Measurements from ENCODE around the gene SPIRE2. TPM values are rescaled to one million over a fixed set of nuclear protein-coding genes. Genes with fewer than 3 reads are reported as not detected.

SPIRE2 gene
- total and polyA plus RNA-seq, 2 donors (not counting 1 experiment from before 2014, with no cell fraction given), result 0.98 to 2.0 TPM

DNA sequence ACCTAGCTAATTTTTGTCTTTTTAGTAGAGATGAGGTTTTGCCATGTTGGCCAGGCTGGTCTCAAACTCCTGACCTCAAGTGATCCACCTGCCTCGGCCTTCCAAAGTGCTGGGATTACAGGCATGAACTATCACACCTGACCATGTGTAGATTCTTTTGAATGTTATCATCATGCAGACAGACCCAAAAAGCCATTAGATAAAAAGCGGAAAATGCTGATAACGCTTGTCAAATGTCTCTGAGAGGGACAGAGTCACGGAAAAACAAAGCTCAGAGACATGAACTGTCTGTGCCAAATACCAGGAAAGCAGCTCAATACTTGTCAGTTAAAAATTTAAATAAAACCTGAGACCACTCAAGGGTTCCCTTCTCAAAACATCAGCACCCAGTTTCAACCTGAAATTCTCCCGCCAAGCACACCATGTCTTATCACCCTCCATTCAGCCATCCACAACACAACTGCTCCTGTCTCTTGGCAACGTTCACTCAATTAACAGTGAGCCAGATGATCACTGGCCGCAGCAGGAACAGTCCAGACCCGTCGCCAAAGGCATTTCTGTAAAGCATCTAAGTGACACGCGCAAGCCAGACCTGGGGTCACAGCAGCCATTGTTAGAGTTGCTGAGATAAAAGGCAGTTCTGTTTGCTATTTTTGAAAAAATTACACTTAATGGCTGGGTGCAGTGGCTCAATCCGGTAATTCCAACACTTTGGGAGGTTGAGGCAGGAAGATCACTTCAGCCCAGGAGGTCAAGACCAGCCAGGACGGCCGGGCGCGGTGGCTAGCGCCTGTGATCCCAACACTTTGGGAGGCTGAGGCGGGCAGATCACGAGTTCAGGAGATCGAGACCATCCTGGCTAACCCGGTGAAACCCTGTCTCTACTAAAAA is 41.6 kb upstream of the SPIRE2 start:
- Mint-ChIP-seq H3K4me1 (no peaks in the 10 kb centered on the region), H3K4me3 (no peak overlapping the region), H3K9me3 (ENCODE audit: insufficient read depth) (no peaks in the 10 kb centered on the region), H3K27me3 (no peaks in the 10 kb centered on the region), H3K27ac (no peak overlapping the region)
- no peak for ATAC-seq (ENCODE audit: low read depth)
- ChIA-PET CTCF (interaction anchor here (1.4 to 10.6 kb wide), 3 partner anchors 11 to 81 kb away, joined by 3 to 171 read pairs (median 5); no protein-coding TSS in a partner anchor), POLR2A (no interaction called here)
- no peak overlapping the region for H3K27ac ChIP-seq (ENCODE audit: low read length in 2 of 2)
- no peak overlapping the region for H3K4me2 ChIP-seq (replicated peaks; ENCODE audit: low read depth, low read length, poor library complexity, severe bottlenecking)
- H2AFZ ChIP-seq (ENCODE audit: insufficient read depth, low read depth, low read length, poor library complexity, severe bottlenecking), result no peak overlapping the region
- TF ChIP-seq, protein P1, sequence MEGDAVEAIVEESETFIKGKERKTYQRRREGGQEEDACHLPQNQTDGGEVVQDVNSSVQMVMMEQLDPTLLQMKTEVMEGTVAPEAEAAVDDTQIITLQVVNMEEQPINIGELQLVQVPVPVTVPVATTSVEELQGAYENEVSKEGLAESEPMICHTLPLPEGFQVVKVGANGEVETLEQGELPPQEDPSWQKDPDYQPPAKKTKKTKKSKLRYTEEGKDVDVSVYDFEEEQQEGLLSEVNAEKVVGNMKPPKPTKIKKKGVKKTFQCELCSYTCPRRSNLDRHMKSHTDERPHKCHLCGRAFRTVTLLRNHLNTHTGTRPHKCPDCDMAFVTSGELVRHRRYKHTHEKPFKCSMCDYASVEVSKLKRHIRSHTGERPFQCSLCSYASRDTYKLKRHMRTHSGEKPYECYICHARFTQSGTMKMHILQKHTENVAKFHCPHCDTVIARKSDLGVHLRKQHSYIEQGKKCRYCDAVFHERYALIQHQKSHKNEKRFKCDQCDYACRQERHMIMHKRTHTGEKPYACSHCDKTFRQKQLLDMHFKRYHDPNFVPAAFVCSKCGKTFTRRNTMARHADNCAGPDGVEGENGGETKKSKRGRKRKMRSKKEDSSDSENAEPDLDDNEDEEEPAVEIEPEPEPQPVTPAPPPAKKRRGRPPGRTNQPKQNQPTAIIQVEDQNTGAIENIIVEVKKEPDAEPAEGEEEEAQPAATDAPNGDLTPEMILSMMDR (IDR thresholded peaks at IDR 0.05), result no peak
- intact Hi-C loops (cut with micrococcal nuclease), result no loop called here
- H3K79me2 ChIP-seq (ENCODE audit: control insufficient read depth, insufficient read depth, low read length), result no peaks in the 10 kb centered on the region
- H4K20me1 ChIP-seq (ENCODE audit: control insufficient read depth, insufficient read depth, low read length, poor library complexity, severe bottlenecking), result no peaks in the 10 kb centered on the region
- no peak for DNase-seq
- over 99% methylated on average over 18 of the region's 21 CpGs for WGBS (ENCODE audit: insufficient coverage)
- H3K4me1 ChIP-seq (ENCODE audit: control insufficient read depth in 2 of 2, insufficient read depth in 2 of 2, low read length in 2 of 2), result no peaks in the 10 kb centered on the region
- H3K9ac ChIP-seq (ENCODE audit: low read length), result no peak overlapping the region
- no peak overlapping the region for H3K4me3 ChIP-seq (ENCODE audit: control extremely low read depth in 1 of 5, extremely low read depth in 1 of 5, insufficient read depth in 1 of 5, low read depth in 2 of 5, low read length in 4 of 5)
- no peaks in the 10 kb centered on the region for H3K36me3 ChIP-seq (replicated peaks in 1 of 2; ENCODE audit: control extremely low read depth in 1 of 2, control insufficient read depth in 1 of 2, extremely low read depth in 1 of 2, insufficient read depth in 2 of 2, low read length in 1 of 2)
- H3K27me3 ChIP-seq (replicated peaks in 1 of 4; ENCODE audit: control extremely low read depth in 1 of 4, control insufficient read depth in 3 of 4, insufficient read depth in 4 of 4, low read length in 3 of 4), result no peaks in the 10 kb centered on the region
- no peaks in the 10 kb centered on the region for H3K9me3 ChIP-seq (ENCODE audit: control extremely low read depth in 1 of 3, control insufficient read depth in 2 of 3, insufficient read depth in 1 of 3, low read length in 2 of 3)

GRCh38 chr16:89787365-89787805 is 40.9 kb upstream of the SPIRE2 start:
- CTCF ChIA-PET, result interaction anchor here (1.7 to 10.6 kb wide), 2 partner anchors 11 to 82 kb away, joined by 5 to 171 read pairs; no protein-coding TSS in a partner anchor
- Histone ChIP-seq H2AFZ (ENCODE audit: insufficient read depth, low read depth, low read length, poor library complexity, severe bottlenecking) (no peak overlapping the region), H3K9me3 (ENCODE audit: control extremely low read depth in 1 of 3, control insufficient read depth in 2 of 3, insufficient read depth in 1 of 3, low read length in 2 of 3) (no peaks in the 10 kb centered on the region), H3K79me2 (ENCODE audit: control insufficient read depth, insufficient read depth, low read length) (no peaks in the 10 kb centered on the region), H3K4me1 (ENCODE audit: control insufficient read depth in 2 of 2, insufficient read depth in 2 of 2, low read length in 2 of 2) (no peaks in the 10 kb centered on the region), H3K27ac (ENCODE audit: low read length in 2 of 2) (no peak overlapping the region), H3K27me3 (replicated peaks in 1 of 4; ENCODE audit: control extremely low read depth in 1 of 4, control insufficient read depth in 3 of 4, insufficient read depth in 4 of 4, low read length in 3 of 4) (no peaks in the 10 kb centered on the region), H3K4me2 (replicated peaks; ENCODE audit: low read depth, low read length, poor library complexity, severe bottlenecking) (no peak overlapping the region), H3K36me3 (replicated peaks in 1 of 2; ENCODE audit: control extremely low read depth in 1 of 2, control insufficient read depth in 1 of 2, extremely low read depth in 1 of 2, insufficient read depth in 2 of 2, low read length in 1 of 2) (no peaks in the 10 kb centered on the region), H3K9ac (ENCODE audit: low read length) (no peak overlapping the region), H4K20me1 (ENCODE audit: control insufficient read depth, insufficient read depth, low read length, poor library complexity, severe bottlenecking) (no peaks in the 10 kb centered on the region), H3K4me3 (ENCODE audit: control extremely low read depth in 1 of 5, extremely low read depth in 1 of 5, insufficient read depth in 1 of 5, low read depth in 2 of 5, low read length in 4 of 5) (no peak overlapping the region)
- Mint-ChIP-seq H3K9me3 (ENCODE audit: insufficient read depth) (no peaks in the 10 kb centered on the region), H3K4me3 (no peak overlapping the region), H3K27ac (no peak overlapping the region), H3K4me1 (no peaks in the 10 kb centered on the region), H3K27me3 (no peaks in the 10 kb centered on the region)
- DNase-seq, result no peak
- 100% methylated on average over 5 of the region's 9 CpGs for WGBS (ENCODE audit: insufficient coverage)
- intact Hi-C loops (cut with micrococcal nuclease), result no loop called here
- no peak for ATAC-seq (ENCODE audit: low read depth)
- POLR2A ChIA-PET, result no interaction called here
- TF ChIP-seq, protein P1 (IDR thresholded peaks at IDR 0.05), result no peak
- TF ChIP-seq EZH2 (IDR thresholded peaks at IDR 0.05; ENCODE audit: borderline replicate concordance, insufficient read depth, low read depth, low read length, poor library complexity, severe bottlenecking), result no peak
